HEK293 (cell line): ENCODE data around the gene HNRNPA2B1.

Experiments used
- CTCF ChIA-PET: fragments of 350-600 bp; formaldehyde crosslinking; extraction: SDS; loops from one replicate; lab custom pipeline; 2021; ENCODE audit warnings: antibody characterized with exemption; lab: Yijun Ruan, JAX
- POLR2A ChIA-PET: fragments of 300-600 bp; formaldehyde crosslinking; extraction: SDS; loops from one replicate; lab custom pipeline; 2020; ENCODE audit warnings: antibody characterized with exemption, inconsistent platforms; lab: Yijun Ruan, JAX
- H3K27ac ChIP-seq: fragments of 200-500 bp; sonication (Bioruptor generic); 2 replicates; pipeline ENCODE4 v1.5.1; 2014; ENCODE audit warnings: low read depth, low read length, control low read depth, inconsistent platforms; ENCODE audit errors: extremely low read depth
- H3K36me3 ChIP-seq, 2 experiments: fragments of 200-500 bp in 1 of 2; sonication (Bioruptor generic) in 1 of 2; 1 replicate in 1 of 2; 2 replicates in 1 of 2; pipeline ENCODE4 v1.5.1; 2014 to 2017; ENCODE audit warnings: inconsistent platforms in 2 of 2, low read length in 2 of 2; ENCODE audit not compliant: control insufficient read depth in 2 of 2, insufficient read depth in 1 of 2
- H3K4me1 ChIP-seq: fragments of 200-500 bp; sonication (Bioruptor generic); 2 replicates; pipeline ENCODE4 v1.5.1; 2014; ENCODE audit warnings: mild to moderate bottlenecking, low read length, inconsistent platforms; ENCODE audit not compliant: control insufficient read depth, insufficient read depth
- H3K4me3 ChIP-seq: 2 replicates; pipeline ENCODE4 v1.5.1; 2011; ENCODE audit warnings: low read depth, mild to moderate bottlenecking, control low read depth, low read length, moderate library complexity
- H3K9me3 ChIP-seq: fragments of 200-500 bp; sonication (Bioruptor generic); 2 replicates; pipeline ENCODE4 v1.5.1; 2014; ENCODE audit warnings: low read depth, low read length, inconsistent platforms; ENCODE audit not compliant: control insufficient read depth, insufficient read depth
- FEZF1 ChIP-seq: fragments of 450-650 bp; formaldehyde crosslinking; IDR thresholded peaks from 2 replicates; pipeline ENCODE4 v1.5.1; 2016; ENCODE audit warnings: missing biosample characterization, missing genetic modification characterization
- IKZF3 ChIP-seq: fragments of 450-650 bp; IDR thresholded peaks from 2 replicates; pipeline ENCODE4 v1.5.0; 2018; ENCODE audit warnings: missing biosample characterization, mild to moderate bottlenecking, missing genetic modification characterization, moderate library complexity
- KLF7 ChIP-seq: fragments of 450-650 bp; formaldehyde crosslinking; IDR thresholded peaks from 2 replicates; pipeline ENCODE4 v1.5.1; 2016; ENCODE audit warnings: missing biosample characterization, missing genetic modification characterization, borderline replicate concordance
- PRDM2 ChIP-seq: fragments of 450-650 bp; formaldehyde crosslinking; IDR thresholded peaks from 2 replicates; pipeline ENCODE4 v1.5.1; 2016; ENCODE audit warnings: missing biosample characterization, missing genetic modification characterization, borderline replicate concordance
- SCRT2 ChIP-seq: fragments of 450-650 bp; formaldehyde crosslinking; IDR thresholded peaks from 2 replicates; pipeline ENCODE4 v1.5.1; 2016; ENCODE audit warnings: missing biosample characterization, missing genetic modification characterization
- TCF7L2 ChIP-seq: IDR thresholded peaks from 2 replicates; pipeline ENCODE4 v1.6.1; 2011; ENCODE audit warnings: low read depth, mild to moderate bottlenecking, inconsistent platforms, low read length, moderate library complexity, borderline replicate concordance
- ZBTB11 ChIP-seq: fragments of 450-650 bp; formaldehyde crosslinking; conservative IDR thresholded peaks from 2 replicates; pipeline ENCODE4 v1.5.1; 2016; ENCODE audit warnings: low read depth, missing biosample characterization, missing genetic modification characterization
- ZNF140 ChIP-seq: fragments of 450-650 bp; formaldehyde crosslinking; IDR thresholded peaks from 2 replicates; pipeline ENCODE4 v1.5.1; 2016; ENCODE audit warnings: missing biosample characterization, missing genetic modification characterization
- ZNF175 ChIP-seq: fragments of 450-650 bp; formaldehyde crosslinking; IDR thresholded peaks from 2 replicates; pipeline ENCODE4 v1.5.1; 2016; ENCODE audit warnings: missing biosample characterization, missing genetic modification characterization
- ZNF302 ChIP-seq: fragments of 450-650 bp; formaldehyde crosslinking; IDR thresholded peaks from 2 replicates; pipeline ENCODE4 v1.5.1; 2016; ENCODE audit warnings: missing biosample characterization, missing genetic modification characterization, low read depth
- ZNF514 ChIP-seq: fragments of 450-650 bp; formaldehyde crosslinking; IDR thresholded peaks from 2 replicates; pipeline ENCODE4 v1.5.1; 2016; ENCODE audit warnings: missing biosample characterization, missing genetic modification characterization
- ZNF654 ChIP-seq: fragments of 450-650 bp; formaldehyde crosslinking; IDR thresholded peaks from 2 replicates; pipeline ENCODE4 v1.5.1; 2016; ENCODE audit warnings: low read depth, missing biosample characterization, missing genetic modification characterization
- ZNF677 ChIP-seq: fragments of 450-650 bp; IDR thresholded peaks from 2 replicates; pipeline ENCODE4 v1.5.0; 2018; ENCODE audit warnings: missing biosample characterization, mild to moderate bottlenecking, missing genetic modification characterization, moderate library complexity
- ZNF692 ChIP-seq: fragments of 450-650 bp; formaldehyde crosslinking; IDR thresholded peaks from 2 replicates; pipeline ENCODE4 v1.5.1; 2016; ENCODE audit warnings: missing biosample characterization, missing genetic modification characterization
- ZNF76 ChIP-seq: fragments of 450-650 bp; formaldehyde crosslinking; IDR thresholded peaks from 2 replicates; pipeline ENCODE4; 2016; ENCODE audit warnings: low read depth, missing biosample characterization, missing genetic modification characterization, borderline replicate concordance
- ZNF785 ChIP-seq: fragments of 450-650 bp; formaldehyde crosslinking; IDR thresholded peaks from 2 replicates; pipeline ENCODE4 v1.5.1; 2016; ENCODE audit warnings: missing biosample characterization, missing genetic modification characterization

HNRNPA2B1 gene

GRCh38 chr7:26170663-26171062 is 29.9 kb downstream of the HNRNPA2B1 start:
- ChIA-PET POLR2A (interaction anchor here (1.2 kb wide), 1 partner anchor 19 kb away, joined by 3 read pairs; the partner anchor contains the start of gene NFE2L3), CTCF (interaction anchor here (1.7 kb wide), 1 partner anchor 80 kb away, joined by 5 read pairs; no protein-coding TSS in a partner anchor)
- Histone ChIP-seq H3K4me1 (peaks cover 7% of the 10 kb centered on the region), H3K4me3 (no peak overlapping the region), H3K36me3 (peaks cover 0 to 2% of the 10 kb centered on the region in 2 experiments; a peak in 2 of 3 replicates), H3K27ac (no peak overlapping the region), H3K9me3 (no peaks in the 10 kb centered on the region)
- TF ChIP-seq ZNF175 (tag by site-specific recombination) = no peak
- TF ChIP-seq ZNF785 (tag by site-specific recombination) = no peak
- TF ChIP-seq PRDM2 (tag by site-specific recombination) = no peak
- no peak for TF ChIP-seq ZNF302 (tag by site-specific recombination)
- no peak for TF ChIP-seq ZNF654
- no peak for TF ChIP-seq ZNF514
- no peak for TF ChIP-seq ZNF692 (tag by site-specific recombination)
- TF ChIP-seq ZNF76 (tag by site-specific recombination) = no peak
- no peak for TF ChIP-seq ZNF677 (tag by site-specific recombination)
- no peak for TF ChIP-seq IKZF3 (tag by site-specific recombination)
- TF ChIP-seq KLF7 (tag by site-specific recombination) = no peak
- TF ChIP-seq SCRT2 (tag by site-specific recombination) = no peak

- Histone ChIP-seq H3K4me3 (no peak overlapping the region), H3K9me3 (no peaks in the 10 kb centered on the region), H3K36me3 (peaks cover 0 to 2% of the 10 kb centered on the region in 2 experiments; a peak in 2 of 3 replicates), H3K4me1 (peaks cover 7% of the 10 kb centered on the region), H3K27ac (no peak overlapping the region)
- CTCF ChIA-PET = interaction anchor here (1.7 kb wide), 1 partner anchor 78 kb away, joined by 5 read pairs; no protein-coding TSS in a partner anchor
- no peak for TF ChIP-seq ZBTB11 (tag by site-specific recombination)
- TF ChIP-seq ZNF175 (tag by site-specific recombination) = no peak
- no peak for TF ChIP-seq FEZF1 (tag by site-specific recombination)
- TF ChIP-seq ZNF140 (tag by site-specific recombination) = no peak
- TF ChIP-seq TCF7L2 = no peak
- POLR2A ChIA-PET = no interaction called here
These were observed 31.3 kb downstream of the HNRNPA2B1 start for GRCh38 chr7:26169271-26169670.
